Measurements from ENCODE around the gene CPEB3.

Gene CPEB3

DNA sequence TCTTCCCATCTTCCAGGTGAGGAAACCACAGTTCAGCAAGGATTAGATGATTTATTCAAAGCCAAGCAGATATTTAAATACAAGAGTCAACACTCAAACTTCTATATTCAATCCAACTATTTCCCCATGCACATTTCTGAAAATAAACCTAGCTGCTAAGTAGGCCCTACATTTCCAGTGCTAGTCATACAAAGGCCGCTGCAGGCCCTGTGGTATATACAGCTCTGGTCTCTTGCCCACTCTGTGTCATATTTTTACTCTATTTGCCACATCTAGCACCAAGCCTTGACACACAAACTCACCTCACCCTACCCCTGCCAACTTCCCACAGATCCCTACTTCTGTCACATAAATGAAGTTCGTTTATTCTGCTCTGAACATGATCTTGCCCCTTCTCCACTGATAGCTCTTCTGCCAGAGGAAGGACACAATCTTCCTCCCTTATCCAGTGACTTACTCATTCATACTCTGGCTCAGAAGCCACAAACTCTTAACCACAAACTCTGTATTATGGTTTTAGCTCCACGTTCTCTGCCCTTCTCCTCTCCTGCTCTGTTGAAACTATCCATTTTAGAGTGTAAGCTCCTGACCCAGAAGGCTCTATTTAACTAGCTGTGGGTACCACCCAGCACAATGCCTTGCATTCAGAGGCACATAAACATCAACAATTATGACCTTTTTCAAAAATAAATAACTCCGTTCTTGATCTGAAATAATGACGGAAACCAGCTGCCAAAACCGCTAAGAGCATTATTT lies 180.7 kb downstream of the CPEB3 start:
- no peak for FAIRE-seq
- DNase-seq (ENCODE audit: insufficient read length, low spot score): no peak

DNA sequence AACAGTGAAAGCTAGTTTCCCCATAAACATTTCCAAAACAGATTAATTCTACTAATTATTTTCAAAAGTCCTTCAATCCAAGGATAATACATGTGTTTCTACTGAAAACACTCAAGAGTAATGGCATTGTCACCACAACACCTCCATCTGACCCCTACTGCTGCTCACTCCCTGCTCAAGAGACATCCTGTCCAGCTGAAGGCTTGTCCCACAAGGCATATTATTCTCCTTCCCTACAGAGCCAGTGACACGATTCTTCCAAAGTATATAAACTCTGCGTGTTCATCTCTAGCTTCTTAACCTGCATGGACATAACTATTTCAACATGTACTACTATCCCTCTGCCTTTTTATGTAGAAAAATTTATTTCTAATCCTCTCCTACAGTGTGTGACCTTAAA lies 182.1 kb downstream of the CPEB3 start:
- FAIRE-seq (no peak), DNase-seq (ENCODE audit: insufficient read length, low spot score) (no peak)

DNA sequence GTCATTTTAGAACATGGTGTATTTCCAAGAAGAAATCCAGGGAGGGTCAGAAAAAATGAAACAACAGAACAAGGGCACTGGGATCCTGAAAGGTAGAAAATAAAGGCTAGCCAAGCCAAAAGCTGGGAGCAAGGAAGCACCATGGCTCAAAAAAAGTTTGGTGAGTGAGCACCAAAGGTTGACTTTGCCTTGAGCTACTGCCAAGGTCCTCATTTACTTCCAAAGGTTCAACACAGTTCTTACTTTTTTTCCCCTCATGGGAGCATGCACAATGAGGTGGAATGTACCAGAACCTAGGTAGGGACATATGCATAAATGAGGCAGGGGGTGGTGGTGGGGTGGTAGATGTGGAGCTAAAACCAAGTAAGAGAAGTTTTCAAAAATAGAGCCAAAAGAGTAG lies 182.8 kb downstream of the CPEB3 start:
- no peak for FAIRE-seq
- DNase-seq (ENCODE audit: insufficient read length, low spot score): no peak

DNA sequence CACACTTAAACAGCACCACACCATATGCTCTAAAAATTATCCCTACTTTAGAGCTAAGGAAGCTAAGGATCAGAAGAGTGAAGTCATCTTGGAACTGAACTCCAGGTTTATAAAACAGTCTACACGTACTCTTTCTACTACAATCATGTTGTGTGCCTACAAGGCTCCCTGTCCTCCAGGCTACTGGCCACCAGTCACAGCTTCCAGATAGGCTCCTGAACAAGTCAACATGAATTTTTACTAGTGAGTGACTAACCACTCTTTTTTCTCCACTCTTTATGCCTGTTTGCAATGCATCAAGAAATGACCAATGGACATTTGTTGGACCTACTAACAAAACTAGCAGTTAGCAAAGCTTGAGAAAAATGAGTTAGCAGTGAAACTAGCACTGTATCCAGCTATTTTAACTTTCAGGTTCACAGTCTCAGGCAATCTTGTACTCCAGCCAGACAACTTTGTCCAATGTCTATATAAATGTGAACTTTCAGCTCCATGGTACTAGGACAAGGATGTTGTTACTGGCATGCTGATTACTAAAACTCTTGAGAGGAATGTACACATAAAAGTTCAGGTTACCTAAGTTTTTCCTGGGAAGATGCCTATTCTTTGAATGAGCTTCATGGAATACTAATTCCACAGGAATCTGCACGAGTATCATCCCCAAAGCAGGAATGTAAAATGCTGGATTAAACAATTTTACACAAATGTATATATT lies 187.3 kb downstream of the CPEB3 start:
- DNase-seq (ENCODE audit: insufficient read length, low spot score) (no peak), FAIRE-seq (no peak)

GRCh38 chr10:92102601-92103213 lies 188.2 kb downstream of the CPEB3 start:
- DNase-seq (ENCODE audit: insufficient read length, low spot score) (no peak), FAIRE-seq (no peak)

DNA sequence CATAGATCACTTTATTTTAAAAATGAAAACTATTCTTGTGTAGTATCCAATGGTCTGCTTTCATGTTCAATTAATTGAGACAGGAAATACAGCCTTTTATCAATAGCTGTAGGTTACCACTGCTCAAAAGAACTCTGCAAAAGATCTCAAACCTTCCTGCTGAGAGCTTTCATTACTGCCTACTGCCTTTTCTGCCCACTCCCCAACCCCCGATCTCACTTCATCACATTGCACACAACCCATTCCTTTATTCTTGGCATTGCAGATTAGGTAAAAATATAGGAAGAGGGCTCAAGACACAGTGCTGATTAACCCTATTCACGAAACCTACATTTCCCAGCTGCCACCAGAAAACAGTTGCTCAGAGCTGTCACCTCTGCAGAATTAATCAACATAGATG lies 195.9 kb downstream of the CPEB3 start:
- FAIRE-seq (no peak), DNase-seq (ENCODE audit: insufficient read length, low spot score) (no peak)

DNA sequence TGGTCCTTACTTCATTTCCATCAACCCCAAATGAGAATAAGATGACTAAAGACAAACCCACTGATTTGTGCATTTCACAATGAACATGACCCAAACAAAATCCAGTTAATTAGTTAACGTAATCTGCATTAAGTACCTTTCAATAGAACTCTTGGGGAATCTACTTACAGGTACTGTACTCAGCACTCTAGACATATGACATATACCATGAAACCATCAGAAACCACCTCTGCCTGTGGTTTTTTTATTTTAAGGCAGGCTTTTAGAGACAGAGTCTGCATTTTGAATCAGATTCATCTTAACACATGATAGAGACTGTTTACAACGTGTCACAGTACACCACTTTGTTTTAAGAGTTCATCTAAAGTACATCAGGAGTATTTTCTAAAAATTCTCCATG lies 198.9 kb downstream of the CPEB3 start:
- FAIRE-seq: no peak
- DNase-seq (ENCODE audit: insufficient read length, low spot score): no peak

GRCh38 chr10:92087750-92088395 lies 203.0 kb downstream of the CPEB3 start:
- DNase-seq (ENCODE audit: insufficient read length, low spot score): peak; percentile 79
- peak; percentile 94 for FAIRE-seq

GRCh38 chr10:92082583-92083280 lies 208.1 kb downstream of the CPEB3 start:
- DNase-seq (ENCODE audit: insufficient read length, low spot score) (no peak), FAIRE-seq (no peak)

- DNase-seq (ENCODE audit: insufficient read length, low spot score): no peak
- FAIRE-seq: no peak
Observed at GRCh38 chr10:92081641-92082040, 209.2 kb downstream of the CPEB3 start.

DNA sequence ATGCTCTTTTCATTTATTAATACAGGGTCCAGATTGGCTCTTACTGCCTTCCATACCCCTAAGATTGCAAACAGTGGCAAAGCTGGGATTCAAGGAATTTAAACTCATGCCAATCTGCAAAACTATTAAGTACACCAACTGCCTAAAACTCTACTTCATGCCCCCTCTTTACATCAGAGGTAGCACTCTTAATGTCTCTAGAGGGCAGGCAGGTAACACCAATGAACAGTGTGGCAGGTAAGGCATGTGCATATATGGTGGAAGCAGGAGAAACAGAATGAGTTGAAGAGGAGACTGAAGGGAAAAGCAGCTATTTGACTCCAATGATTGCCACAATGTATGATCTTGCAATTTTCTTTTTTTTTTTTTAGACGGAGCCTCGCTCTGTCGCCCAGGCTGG lies 210.6 kb downstream of the CPEB3 start:
- no peak for FAIRE-seq
- no peak for DNase-seq (ENCODE audit: insufficient read length, low spot score)

DNA sequence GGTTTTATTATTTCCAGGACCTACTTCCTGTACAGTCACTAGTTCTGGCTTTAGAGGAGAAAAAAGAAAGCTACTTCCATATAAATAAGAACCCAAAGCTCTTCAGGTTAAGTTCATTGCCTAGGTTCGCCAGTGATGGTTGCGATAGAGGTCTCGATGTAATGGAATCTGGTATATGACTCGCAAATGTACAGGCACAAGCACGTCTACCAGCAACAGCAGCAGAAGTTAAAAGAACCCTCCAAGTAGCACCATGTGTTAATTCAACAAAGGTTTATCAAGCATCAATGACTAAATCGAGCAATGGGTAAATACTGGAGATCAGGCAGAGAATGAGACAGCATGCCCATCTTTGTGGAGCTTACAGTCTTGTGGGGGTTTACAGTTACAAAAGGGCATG lies 211.9 kb downstream of the CPEB3 start:
- no peak for FAIRE-seq
- no peak for DNase-seq (ENCODE audit: insufficient read length, low spot score)

DNA sequence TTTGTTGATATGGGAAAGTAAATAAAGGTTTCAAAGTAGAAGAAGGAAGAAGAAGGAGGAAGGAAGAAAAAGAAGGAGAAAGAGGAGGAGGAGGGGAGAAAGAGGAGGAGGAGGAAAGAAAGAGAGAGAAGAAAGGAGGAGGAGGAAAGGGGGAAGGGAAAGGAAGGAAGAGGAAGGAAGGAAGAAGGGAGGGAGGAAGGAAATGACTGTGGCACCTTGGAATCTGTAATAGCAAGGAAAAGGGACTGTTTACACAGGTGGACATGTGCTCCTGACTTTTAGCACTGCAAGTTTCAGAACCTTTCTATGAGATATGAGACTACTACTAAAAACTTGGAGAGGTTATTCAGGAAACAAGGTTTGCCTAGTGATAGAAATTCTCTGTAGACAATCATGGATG lies 214.2 kb downstream of the CPEB3 start:
- FAIRE-seq: no peak
- no peak for DNase-seq (ENCODE audit: insufficient read length, low spot score)

DNA sequence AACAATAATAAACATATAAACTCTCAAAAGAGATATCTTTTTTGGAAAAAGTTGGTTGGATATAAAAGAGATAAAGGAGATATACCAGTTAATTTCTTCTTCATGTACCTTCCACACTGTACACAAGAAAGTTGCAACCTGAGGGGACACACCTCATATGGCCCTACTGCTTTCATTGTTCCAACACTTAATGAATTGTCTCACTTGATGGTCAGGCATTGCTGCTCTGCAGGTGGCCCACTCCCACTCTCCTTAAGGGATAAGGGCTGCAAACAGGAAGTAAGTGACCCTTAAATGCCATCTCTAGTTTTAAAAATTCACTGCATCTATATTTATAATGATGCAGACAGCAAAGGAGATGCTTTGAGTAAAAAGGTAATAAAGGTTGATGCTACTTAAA lies 215.0 kb downstream of the CPEB3 start:
- FAIRE-seq (no peak), DNase-seq (ENCODE audit: insufficient read length, low spot score) (no peak)

DNA sequence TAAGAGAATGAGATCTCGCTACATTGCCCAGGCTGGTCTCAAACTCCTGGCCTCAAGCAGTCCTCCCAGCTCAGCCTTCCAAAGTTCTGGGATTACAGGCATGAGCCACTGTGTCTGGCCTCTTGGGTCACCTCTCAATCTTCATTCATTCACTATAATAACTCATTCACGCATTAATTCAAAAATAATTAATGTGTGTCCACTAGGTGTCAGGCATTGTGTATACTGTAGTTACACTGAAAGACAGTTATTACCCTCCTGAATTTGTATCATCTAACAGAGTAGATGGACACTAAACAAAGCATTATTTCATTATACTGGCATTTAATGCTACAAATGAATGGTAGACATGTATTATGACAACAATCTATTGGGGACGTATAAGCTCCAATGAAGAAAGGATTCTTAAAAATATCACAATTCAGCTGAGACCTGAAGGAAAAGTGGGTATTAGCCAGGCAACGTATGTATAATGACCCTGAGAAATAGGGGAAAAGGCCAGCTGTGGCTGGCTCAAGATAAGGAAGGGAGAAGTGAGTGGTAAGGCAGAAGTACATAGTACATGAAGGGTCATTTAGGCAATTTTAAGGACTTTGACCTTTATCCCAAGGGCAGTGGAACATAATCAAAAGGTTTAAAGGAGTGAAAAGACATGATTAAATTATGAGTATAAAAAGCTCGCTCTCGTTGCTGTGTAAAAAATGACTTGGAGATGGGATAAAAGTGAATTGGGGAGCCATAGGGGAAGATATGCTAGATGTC lies 216.6 kb downstream of the CPEB3 start:
- DNase-seq (ENCODE audit: insufficient read length, low spot score) (no peak), FAIRE-seq (no peak)

GRCh38 chr10:92068900-92069299 lies 222.0 kb downstream of the CPEB3 start:
- FAIRE-seq: no peak
- DNase-seq (ENCODE audit: insufficient read length, low spot score): no peak

- FAIRE-seq: no peak
- no peak for DNase-seq (ENCODE audit: insufficient read length, low spot score)
Observed at GRCh38 chr10:92066386-92066785, 224.5 kb downstream of the CPEB3 start.

DNA sequence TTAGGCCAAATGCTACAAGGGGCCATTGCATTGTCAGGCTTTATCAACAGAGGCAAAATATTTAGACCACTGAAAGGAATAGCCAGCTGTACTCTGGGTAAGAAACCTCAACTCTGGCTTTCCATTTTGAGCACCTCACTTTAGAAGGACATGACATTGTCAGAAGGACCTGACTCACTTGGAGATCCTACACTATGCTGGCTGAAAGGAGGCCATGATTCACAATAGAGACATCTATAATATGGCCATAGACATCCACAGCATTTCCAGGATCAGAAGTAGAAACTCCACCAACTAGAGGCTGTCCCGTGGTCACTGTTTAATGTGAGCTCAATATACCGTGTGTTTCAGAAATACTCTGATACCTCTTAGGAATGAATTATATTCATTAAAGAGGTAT lies 226.4 kb downstream of the CPEB3 start:
- FAIRE-seq: no peak
- no peak for DNase-seq (ENCODE audit: insufficient read length, low spot score)

DNA sequence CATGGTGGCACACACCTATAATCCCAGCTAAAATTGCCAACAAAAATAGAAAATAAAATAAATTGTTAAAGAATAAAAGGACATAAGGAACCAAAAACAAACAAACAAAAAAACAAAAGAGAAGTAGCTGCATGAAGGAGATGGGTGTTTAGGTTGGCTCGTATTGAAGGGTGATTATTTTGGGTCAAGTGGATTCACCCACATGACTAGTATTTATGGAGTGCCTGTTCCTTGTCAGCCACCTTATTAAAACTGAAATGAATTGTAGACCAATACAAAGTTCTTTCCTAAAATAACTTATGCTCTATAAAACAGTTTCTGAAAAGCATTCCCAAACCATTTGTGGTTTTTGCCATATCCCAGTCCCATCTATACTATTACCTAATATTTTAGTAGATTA lies 228.6 kb downstream of the CPEB3 start:
- no peak for FAIRE-seq
- DNase-seq (ENCODE audit: insufficient read length, low spot score): no peak

- DNase-seq (ENCODE audit: insufficient read length, low spot score) (no peak), FAIRE-seq (no peak)
Observed at GRCh38 chr10:92054807-92055206, 236.1 kb downstream of the CPEB3 start.
